Endothelial cell (in vitro differentiated cells): ENCODE data around the gene SLC5A6. TPM values are rescaled to one million over a fixed set of nuclear protein-coding genes. Genes with fewer than 3 reads are reported as not detected.

Experiments
- DNase-seq: peaks from one replicate; pipeline ENCODE4 v3.0.0; 2021; ENCODE audit warnings: low spot score
- H3K27ac Mint-ChIP-seq: one replicate; pipeline ENCODE4 v1.8.0; 2021; ENCODE audit warnings: mixed read lengths, inconsistent platforms; ENCODE audit not compliant: unreplicated experiment
- H3K27me3 Mint-ChIP-seq: one replicate; pipeline ENCODE4 v1.8.0; 2021; ENCODE audit warnings: mild to moderate bottlenecking, moderate library complexity, mixed read lengths, inconsistent platforms; ENCODE audit not compliant: unreplicated experiment
- H3K36me3 Mint-ChIP-seq: one replicate; pipeline ENCODE4 v1.8.0; 2021; ENCODE audit warnings: mild to moderate bottlenecking, low read depth, mixed read lengths, inconsistent platforms; ENCODE audit not compliant: unreplicated experiment
- H3K4me1 Mint-ChIP-seq: one replicate; pipeline ENCODE4 v1.8.0; 2021; ENCODE audit warnings: mild to moderate bottlenecking, mixed read lengths, inconsistent platforms; ENCODE audit not compliant: unreplicated experiment
- H3K4me3 Mint-ChIP-seq: one replicate; pipeline ENCODE4 v1.8.0; 2021; ENCODE audit warnings: mild to moderate bottlenecking, mixed read lengths, inconsistent platforms; ENCODE audit not compliant: unreplicated experiment
- H3K9me3 Mint-ChIP-seq: one replicate; pipeline ENCODE4 v1.8.0; 2021; ENCODE audit warnings: mixed read lengths, inconsistent platforms; ENCODE audit not compliant: unreplicated experiment
- CTCF ChIP-seq: fragments of 200-600 bp; sonication (generic); IDR thresholded peaks from one replicate; pipeline ENCODE4 v1.5.0; 2021; ENCODE audit warnings: antibody characterized with exemption; ENCODE audit not compliant: unreplicated experiment
- total RNA-seq: library from RNA; stranded (reverse); fragmentation: NEBNext Ultra II Directional; extraction: Animal tissue kit (Norgen Biotek cat#: 25700); gene quantifications from one replicate; pipeline ENCODE4 v1.2.1, GENCODE V29; 2021; ENCODE audit not compliant: unreplicated experiment

Gene SLC5A6
- total RNA-seq, 1 donor from 2014 or later: 63.0 TPM

- Mint-ChIP-seq H3K4me3 (no peak overlapping the region), H3K27ac (no peak overlapping the region), H3K4me1 (no peaks in the 10 kb centered on the region), H3K9me3 (no peaks in the 10 kb centered on the region), H3K27me3 (no peaks in the 10 kb centered on the region), H3K36me3 (no peaks in the 10 kb centered on the region)
- DNase-seq: no peak
- TF ChIP-seq CTCF: no peak
Measured at GRCh38 chr2:27185331-27186026, 26.6 kb downstream of the SLC5A6 start.

- no peak overlapping the region for H3K4me3 Mint-ChIP-seq
- no peaks in the 10 kb centered on the region for H3K4me1 Mint-ChIP-seq
- DNase-seq: no peak
- H3K9me3 Mint-ChIP-seq: no peaks in the 10 kb centered on the region
- H3K36me3 Mint-ChIP-seq: no peaks in the 10 kb centered on the region
- no peak overlapping the region for H3K27ac Mint-ChIP-seq
- TF ChIP-seq CTCF: no peak
- H3K27me3 Mint-ChIP-seq: peaks cover 1% of the 10 kb centered on the region
Measured at GRCh38 chr2:27184115-27184514, 28.0 kb downstream of the SLC5A6 start.

- no peak overlapping the region for H3K4me3 Mint-ChIP-seq
- no peak for DNase-seq
- no peaks in the 10 kb centered on the region for H3K9me3 Mint-ChIP-seq
- peaks cover 1% of the 10 kb centered on the region for H3K27me3 Mint-ChIP-seq
- no peaks in the 10 kb centered on the region for H3K4me1 Mint-ChIP-seq
- H3K27ac Mint-ChIP-seq: no peak overlapping the region
- H3K36me3 Mint-ChIP-seq: no peaks in the 10 kb centered on the region
- TF ChIP-seq CTCF: no peak
Measured at GRCh38 chr2:27182346-27182745, 29.7 kb downstream of the SLC5A6 start.

GRCh38 chr2:27179344-27180000 is 32.6 kb downstream of the SLC5A6 start:
- DNase-seq: no peak
- Mint-ChIP-seq H3K9me3 (no peaks in the 10 kb centered on the region), H3K4me3 (no peak overlapping the region), H3K27me3 (peaks cover 1% of the 10 kb centered on the region), H3K4me1 (no peaks in the 10 kb centered on the region), H3K27ac (no peak overlapping the region), H3K36me3 (no peaks in the 10 kb centered on the region)
- TF ChIP-seq CTCF: no peak

GRCh38 chr2:27178469-27178868 is 33.6 kb downstream of the SLC5A6 start:
- no peak for TF ChIP-seq CTCF
- Mint-ChIP-seq H3K4me3 (no peak overlapping the region), H3K27me3 (peaks cover 1% of the 10 kb centered on the region), H3K27ac (no peak overlapping the region), H3K36me3 (no peaks in the 10 kb centered on the region), H3K9me3 (no peaks in the 10 kb centered on the region), H3K4me1 (no peaks in the 10 kb centered on the region)
- DNase-seq: no peak
